Measurements from ENCODE around the gene ALDH3B2. TPM values are rescaled to one million over a fixed set of nuclear protein-coding genes. Genes with fewer than 3 reads are reported as not detected.

Gene ALDH3B2
- total RNA-seq, 1 donor = not detected

DNA sequence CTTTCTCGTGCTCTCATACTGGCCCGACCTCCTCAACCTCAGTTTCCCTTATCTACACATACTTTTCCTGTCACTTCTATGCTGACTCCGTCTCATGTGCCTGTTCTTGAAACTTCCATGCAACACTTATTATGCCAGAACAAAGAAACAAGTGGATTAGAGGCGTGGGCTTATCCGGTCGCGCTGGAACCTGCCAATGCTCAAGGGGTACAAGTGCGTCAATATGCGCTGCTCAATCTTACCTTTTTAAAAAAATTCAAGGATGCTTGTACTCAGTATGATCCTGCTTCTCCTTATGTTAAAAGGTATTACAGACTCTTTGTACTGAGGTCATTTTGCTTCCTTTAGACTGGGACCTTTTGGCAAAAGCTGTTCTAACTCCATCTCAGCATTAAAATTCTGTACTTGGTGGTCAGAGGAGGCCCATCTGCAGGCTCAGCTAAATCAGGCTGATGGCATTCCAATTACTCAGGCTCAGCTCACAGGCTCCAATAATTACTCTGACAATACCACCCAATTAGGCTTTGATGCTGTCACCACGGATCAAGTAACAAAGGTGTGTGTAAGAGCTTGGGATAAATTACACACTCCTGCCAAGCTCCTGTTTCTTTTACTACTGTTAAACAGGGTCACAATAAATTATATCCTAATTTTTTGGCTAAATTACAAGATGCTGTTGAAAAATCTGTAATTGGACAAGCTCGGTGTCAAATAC lies 26.3 kb upstream of the ALDH3B2 start:
- no peak for DNase-seq (ENCODE audit: low read depth)
- TF ChIP-seq, protein P1, sequence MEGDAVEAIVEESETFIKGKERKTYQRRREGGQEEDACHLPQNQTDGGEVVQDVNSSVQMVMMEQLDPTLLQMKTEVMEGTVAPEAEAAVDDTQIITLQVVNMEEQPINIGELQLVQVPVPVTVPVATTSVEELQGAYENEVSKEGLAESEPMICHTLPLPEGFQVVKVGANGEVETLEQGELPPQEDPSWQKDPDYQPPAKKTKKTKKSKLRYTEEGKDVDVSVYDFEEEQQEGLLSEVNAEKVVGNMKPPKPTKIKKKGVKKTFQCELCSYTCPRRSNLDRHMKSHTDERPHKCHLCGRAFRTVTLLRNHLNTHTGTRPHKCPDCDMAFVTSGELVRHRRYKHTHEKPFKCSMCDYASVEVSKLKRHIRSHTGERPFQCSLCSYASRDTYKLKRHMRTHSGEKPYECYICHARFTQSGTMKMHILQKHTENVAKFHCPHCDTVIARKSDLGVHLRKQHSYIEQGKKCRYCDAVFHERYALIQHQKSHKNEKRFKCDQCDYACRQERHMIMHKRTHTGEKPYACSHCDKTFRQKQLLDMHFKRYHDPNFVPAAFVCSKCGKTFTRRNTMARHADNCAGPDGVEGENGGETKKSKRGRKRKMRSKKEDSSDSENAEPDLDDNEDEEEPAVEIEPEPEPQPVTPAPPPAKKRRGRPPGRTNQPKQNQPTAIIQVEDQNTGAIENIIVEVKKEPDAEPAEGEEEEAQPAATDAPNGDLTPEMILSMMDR (IDR thresholded peaks at IDR 0.05; ENCODE audit: insufficient read depth, low read depth, low read length) = no peak
- H3K4me3 ChIP-seq (ENCODE audit: low read depth, low read length) = no peak overlapping the region

DNA sequence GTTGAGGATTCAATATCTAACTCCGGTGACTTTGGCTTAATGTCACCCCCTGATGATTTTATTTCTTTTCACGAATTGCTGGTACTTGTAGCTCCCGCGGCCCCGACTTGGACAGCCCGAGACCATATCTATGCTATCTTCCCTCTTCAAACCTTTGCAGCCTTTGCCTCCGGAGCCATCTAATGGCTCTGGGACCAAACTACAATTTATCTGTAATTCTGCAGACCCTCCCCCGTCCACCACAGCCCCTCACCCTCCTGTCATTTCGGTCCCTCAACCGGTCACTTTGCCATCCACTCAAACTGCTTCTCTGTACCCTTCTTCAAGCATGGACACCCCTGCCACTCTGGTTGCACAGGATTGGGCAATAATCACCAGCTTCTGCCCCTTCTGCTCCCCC lies 25.7 kb upstream of the ALDH3B2 start:
- no peak for DNase-seq (ENCODE audit: low read depth)
- H3K4me3 ChIP-seq (ENCODE audit: low read depth, low read length) = no peak overlapping the region
- TF ChIP-seq, protein P1 (IDR thresholded peaks at IDR 0.05; ENCODE audit: insufficient read depth, low read depth, low read length) = no peak

DNA sequence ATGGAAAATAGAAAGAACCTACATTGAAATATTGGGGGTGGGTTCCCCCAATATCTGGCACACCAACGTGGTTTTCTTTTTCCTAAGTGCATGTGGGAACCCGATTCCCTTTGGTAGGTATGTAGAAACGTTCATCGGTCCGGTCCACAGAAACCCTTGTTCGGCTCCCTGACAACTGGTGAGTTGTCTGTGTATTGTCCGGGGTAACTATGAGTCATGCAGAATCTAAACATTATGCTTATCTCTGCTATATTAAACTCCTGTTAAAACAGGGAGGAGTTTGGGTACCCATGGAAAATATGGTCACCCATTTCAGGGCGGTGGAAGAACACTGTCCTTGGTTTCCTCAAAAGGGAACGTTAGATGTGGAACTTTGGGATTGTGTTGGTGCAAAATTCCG lies 25.1 kb upstream of the ALDH3B2 start:
- TF ChIP-seq, protein P1 (IDR thresholded peaks at IDR 0.05; ENCODE audit: insufficient read depth, low read depth, low read length) = no peak
- no peak overlapping the region for H3K4me3 ChIP-seq (ENCODE audit: low read depth, low read length)
- peak; percentile 6 for DNase-seq (ENCODE audit: low read depth)

DNA sequence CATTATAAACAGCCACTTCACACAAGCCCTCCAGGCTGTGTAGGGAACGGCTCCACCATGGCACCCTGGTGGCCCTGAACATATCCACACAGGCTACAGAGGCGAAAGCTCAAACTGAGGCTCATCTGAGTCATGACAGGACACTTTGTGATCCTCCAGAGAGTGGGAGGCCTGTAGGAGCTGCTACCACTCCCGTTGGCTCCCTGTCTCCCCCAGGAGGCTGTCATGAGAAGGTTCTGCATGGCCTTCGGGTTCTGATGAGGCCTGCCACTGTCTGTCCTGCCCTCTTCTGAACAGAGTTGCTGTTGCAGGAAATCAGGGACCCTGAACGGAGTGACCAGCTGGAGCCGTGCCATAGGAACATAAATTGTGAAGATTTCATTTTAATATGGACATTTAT lies 23.8 kb upstream of the ALDH3B2 start:
- TF ChIP-seq, protein P1 (IDR thresholded peaks at IDR 0.05; ENCODE audit: insufficient read depth, low read depth, low read length) = peak; percentile 7
- DNase-seq (ENCODE audit: low read depth) = no peak
- H3K4me3 ChIP-seq (ENCODE audit: low read depth, low read length) = no peak overlapping the region

DNA sequence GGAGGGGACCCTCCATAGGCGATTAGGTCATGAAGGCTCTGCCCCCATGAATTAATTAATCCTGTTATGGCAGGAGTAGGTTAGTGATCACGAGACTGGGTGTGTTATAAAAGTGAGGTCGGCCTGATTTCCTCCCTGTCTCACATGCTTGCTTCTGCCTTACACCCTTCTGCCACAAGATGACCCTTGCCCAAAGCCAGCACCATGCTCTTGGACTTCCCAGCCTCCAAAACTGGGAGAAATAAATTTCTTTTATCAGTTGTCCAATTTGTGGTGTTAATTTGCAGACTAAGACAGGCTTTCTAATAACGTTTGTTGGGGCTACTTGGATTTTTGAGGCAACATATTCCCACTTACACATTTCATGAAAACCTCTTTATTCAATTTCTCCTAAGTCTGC lies 23.4 kb upstream of the ALDH3B2 start:
- no peak overlapping the region for H3K4me3 ChIP-seq (ENCODE audit: low read depth, low read length)
- TF ChIP-seq, protein P1 (IDR thresholded peaks at IDR 0.05; ENCODE audit: insufficient read depth, low read depth, low read length) = no peak
- DNase-seq (ENCODE audit: low read depth) = no peak

DNA sequence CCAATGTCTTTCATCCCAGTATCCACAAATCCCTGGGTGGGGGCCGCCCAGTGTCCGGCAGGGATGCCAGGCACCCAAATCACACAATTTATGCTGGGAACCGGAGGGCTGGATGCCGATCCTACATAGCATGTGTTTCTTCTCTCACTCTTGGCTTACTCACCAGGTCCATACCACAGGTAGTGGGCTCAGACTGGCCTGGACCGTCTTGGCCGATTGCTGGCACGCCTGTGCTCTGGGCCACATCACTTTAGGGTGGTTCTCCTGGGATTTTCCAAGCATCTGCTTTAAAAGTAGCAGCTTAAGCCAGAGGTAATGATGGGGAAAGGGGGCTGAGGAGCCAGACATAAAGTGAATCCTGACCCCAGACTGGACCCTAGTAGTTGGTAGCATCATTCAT lies 22.6 kb upstream of the ALDH3B2 start:
- H3K4me3 ChIP-seq (ENCODE audit: low read depth, low read length) = no peak overlapping the region
- TF ChIP-seq, protein P1 (IDR thresholded peaks at IDR 0.05; ENCODE audit: insufficient read depth, low read depth, low read length) = no peak
- DNase-seq (ENCODE audit: low read depth) = no peak

DNA sequence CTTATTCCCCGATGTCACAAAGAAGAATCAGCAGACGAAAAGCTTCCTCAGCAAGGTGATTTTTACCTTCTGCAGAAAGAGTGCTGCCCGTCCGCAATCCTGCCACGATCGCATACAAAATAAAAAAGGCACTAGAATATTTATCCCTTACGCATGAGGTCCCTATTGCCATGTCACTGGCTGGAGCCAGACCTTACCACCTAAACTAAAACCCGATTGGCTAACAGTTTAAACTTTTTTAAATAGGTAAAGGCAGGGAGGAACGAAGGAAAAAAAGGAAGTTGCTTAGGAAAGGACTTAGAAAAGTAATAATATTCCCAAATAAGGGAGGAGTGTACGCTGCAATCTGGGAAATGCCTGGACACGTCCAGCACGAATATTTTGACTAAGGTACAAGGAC lies 21.2 kb upstream of the ALDH3B2 start:
- no peak overlapping the region for H3K4me3 ChIP-seq (ENCODE audit: low read depth, low read length)
- no peak for DNase-seq (ENCODE audit: low read depth)
- TF ChIP-seq, protein P1 (IDR thresholded peaks at IDR 0.05; ENCODE audit: insufficient read depth, low read depth, low read length) = no peak
